DND-41 (cell line): ENCODE data around the gene SGMS1.

ENCODE experiments used
- ATAC-seq: fragments of 200-7000 bp; cut with Tn5 transposase; 3 replicates; pipeline ENCODE4 v1.9.1; 2021; ENCODE audit warnings: low read depth; ENCODE audit not compliant: insufficient read depth
- DNase-seq: peaks from one replicate; pipeline ENCODE4 v3.0.0-alpha.2; 2020
- H2AFZ ChIP-seq: 2 replicates; pipeline ENCODE4 v1.6.0; 2012; ENCODE audit warnings: low read depth, low read length
- H3K27ac ChIP-seq: 2 replicates; pipeline ENCODE4 v1.5.1; 2012; ENCODE audit warnings: low read length, inconsistent platforms
- H3K27me3 ChIP-seq: fragments of 200-600 bp; sonication (generic); 2 replicates; pipeline ENCODE4 v1.6.0; 2012; ENCODE audit warnings: low read length, mild to moderate bottlenecking, inconsistent platforms; ENCODE audit not compliant: insufficient read depth, poor library complexity
- H3K36me3 ChIP-seq: 2 replicates; pipeline ENCODE4 v1.5.1; 2012; ENCODE audit warnings: low read length, inconsistent platforms; ENCODE audit not compliant: insufficient read depth
- H3K4me1 ChIP-seq: 2 replicates; pipeline ENCODE4 v1.5.1; 2012; ENCODE audit warnings: mild to moderate bottlenecking, low read length; ENCODE audit not compliant: insufficient read depth
- H3K4me2 ChIP-seq: 2 replicates; pipeline ENCODE4 v1.6.0; 2012; ENCODE audit warnings: mild to moderate bottlenecking, moderate library complexity, low read length, inconsistent platforms; ENCODE audit not compliant: insufficient read depth
- H3K4me3 ChIP-seq, 2 experiments: fragments of 200-600 bp in 1 of 2; shearing (Covaris generic) in 1 of 2; 2 replicates each; pipeline ENCODE4 v1.5.1; 2012 to 2016; ENCODE audit warnings: inconsistent platforms in 2 of 2, low read length in 2 of 2, mild to moderate bottlenecking in 2 of 2, low read depth in 1 of 2, moderate library complexity in 1 of 2
- H3K79me2 ChIP-seq: 2 replicates; pipeline ENCODE4 v1.6.0; 2012; ENCODE audit warnings: low read length, inconsistent platforms; ENCODE audit not compliant: insufficient read depth
- H3K9ac ChIP-seq: 2 replicates; pipeline ENCODE4 v1.6.0; 2012; ENCODE audit warnings: low read depth, mild to moderate bottlenecking, inconsistent platforms, low read length, moderate library complexity
- H3K9me3 ChIP-seq: 2 replicates; pipeline ENCODE4 v1.5.1; 2012; ENCODE audit warnings: low read length, moderate library complexity, mild to moderate bottlenecking, inconsistent platforms; ENCODE audit not compliant: insufficient read depth, severe bottlenecking
- H4K20me1 ChIP-seq: 2 replicates; pipeline ENCODE4 v1.6.0; 2012; ENCODE audit warnings: low read length; ENCODE audit not compliant: insufficient read depth
- EZH2 ChIP-seq: IDR thresholded peaks from 3 replicates; pipeline ENCODE4 v1.6.1; 2012; ENCODE audit warnings: borderline replicate concordance, low read depth, mild to moderate bottlenecking, moderate library complexity, low read length, inconsistent platforms; ENCODE audit not compliant: severe bottlenecking
- TF ChIP-seq, protein P1 (sequence below): IDR thresholded peaks from 2 replicates; pipeline ENCODE4 v1.5.1; 2012; ENCODE audit warnings: borderline replicate concordance, low read length, moderate library complexity, mild to moderate bottlenecking; ENCODE audit not compliant: poor library complexity, severe bottlenecking; ENCODE audit errors: extremely low read depth

The SGMS1 gene

DNA sequence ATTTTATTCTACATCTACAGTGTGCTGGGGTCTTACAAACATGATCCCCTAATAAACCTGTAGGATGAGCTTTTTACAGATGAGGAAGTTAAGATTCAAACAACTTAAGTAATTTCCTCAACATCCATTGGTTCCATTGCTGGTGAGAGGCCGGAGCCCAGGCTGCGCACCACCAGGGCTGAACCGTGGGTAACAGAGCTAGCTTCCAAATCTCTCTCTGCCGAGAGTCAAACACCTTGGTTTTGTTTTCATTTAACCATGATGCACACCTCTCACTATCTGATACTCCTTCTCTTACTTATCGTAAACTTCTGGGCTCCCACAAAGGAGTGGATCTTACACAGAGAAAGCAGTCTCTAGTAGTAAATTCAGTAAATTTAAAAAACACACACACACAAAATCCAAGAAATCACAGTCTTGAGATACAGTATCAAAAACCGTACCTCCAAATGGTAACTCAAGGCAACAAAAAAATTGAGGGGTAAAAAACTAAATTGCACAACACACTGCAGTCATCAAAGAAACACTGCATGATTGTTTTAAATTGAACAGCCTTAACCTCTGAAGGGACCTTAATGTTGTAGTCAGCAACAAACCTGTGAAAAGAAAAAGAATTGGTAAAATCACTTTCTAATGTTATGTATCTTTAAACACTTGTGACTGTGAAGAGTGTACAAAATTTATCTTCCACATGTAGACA is 20.5 kb downstream of the SGMS1 start:
- DNase-seq = no peak
- Histone ChIP-seq H3K27ac (no peak overlapping the region), H3K4me1 (no peaks in the 10 kb centered on the region), H3K36me3 (no peaks in the 10 kb centered on the region), H3K27me3 (no peaks in the 10 kb centered on the region), H3K9me3 (no peaks in the 10 kb centered on the region), H3K4me2 (no peak overlapping the region), H3K4me3 (no peak overlapping the region), H3K79me2 (no peaks in the 10 kb centered on the region), H3K9ac (no peak overlapping the region), H2AFZ (no peak overlapping the region), H4K20me1 (no peaks in the 10 kb centered on the region)
- no peak for TF ChIP-seq EZH2
- TF ChIP-seq, protein P1, sequence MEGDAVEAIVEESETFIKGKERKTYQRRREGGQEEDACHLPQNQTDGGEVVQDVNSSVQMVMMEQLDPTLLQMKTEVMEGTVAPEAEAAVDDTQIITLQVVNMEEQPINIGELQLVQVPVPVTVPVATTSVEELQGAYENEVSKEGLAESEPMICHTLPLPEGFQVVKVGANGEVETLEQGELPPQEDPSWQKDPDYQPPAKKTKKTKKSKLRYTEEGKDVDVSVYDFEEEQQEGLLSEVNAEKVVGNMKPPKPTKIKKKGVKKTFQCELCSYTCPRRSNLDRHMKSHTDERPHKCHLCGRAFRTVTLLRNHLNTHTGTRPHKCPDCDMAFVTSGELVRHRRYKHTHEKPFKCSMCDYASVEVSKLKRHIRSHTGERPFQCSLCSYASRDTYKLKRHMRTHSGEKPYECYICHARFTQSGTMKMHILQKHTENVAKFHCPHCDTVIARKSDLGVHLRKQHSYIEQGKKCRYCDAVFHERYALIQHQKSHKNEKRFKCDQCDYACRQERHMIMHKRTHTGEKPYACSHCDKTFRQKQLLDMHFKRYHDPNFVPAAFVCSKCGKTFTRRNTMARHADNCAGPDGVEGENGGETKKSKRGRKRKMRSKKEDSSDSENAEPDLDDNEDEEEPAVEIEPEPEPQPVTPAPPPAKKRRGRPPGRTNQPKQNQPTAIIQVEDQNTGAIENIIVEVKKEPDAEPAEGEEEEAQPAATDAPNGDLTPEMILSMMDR = no peak
- no peak for ATAC-seq

DNA sequence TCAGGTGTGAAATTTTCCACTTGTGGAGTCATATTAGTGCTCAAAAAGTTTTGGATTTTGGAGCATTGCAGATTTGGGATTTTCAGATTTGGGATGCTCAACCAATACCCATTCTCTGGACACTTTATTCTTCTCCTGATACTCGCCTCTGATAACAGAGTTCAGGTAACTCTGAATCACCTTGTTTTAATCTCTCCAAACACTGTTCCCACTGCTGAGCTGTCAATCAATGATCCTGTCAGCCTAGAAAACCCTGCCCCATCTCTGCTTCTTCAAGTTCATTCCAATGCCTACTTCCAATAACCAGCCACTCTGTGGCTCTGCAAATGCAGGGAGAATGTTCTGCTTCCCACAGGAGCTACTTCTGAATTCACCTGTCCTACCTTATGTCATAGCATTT is 21.8 kb downstream of the SGMS1 start:
- Histone ChIP-seq H3K79me2 (no peaks in the 10 kb centered on the region), H3K27me3 (no peaks in the 10 kb centered on the region), H3K27ac (no peak overlapping the region), H3K9ac (no peak overlapping the region), H3K9me3 (no peaks in the 10 kb centered on the region), H3K36me3 (no peaks in the 10 kb centered on the region), H2AFZ (no peak overlapping the region), H4K20me1 (no peaks in the 10 kb centered on the region), H3K4me2 (no peak overlapping the region), H3K4me1 (no peaks in the 10 kb centered on the region), H3K4me3 (no peak overlapping the region)
- no peak for DNase-seq
- no peak for ATAC-seq
- TF ChIP-seq, protein P1 = no peak
- TF ChIP-seq EZH2 = no peak

DNA sequence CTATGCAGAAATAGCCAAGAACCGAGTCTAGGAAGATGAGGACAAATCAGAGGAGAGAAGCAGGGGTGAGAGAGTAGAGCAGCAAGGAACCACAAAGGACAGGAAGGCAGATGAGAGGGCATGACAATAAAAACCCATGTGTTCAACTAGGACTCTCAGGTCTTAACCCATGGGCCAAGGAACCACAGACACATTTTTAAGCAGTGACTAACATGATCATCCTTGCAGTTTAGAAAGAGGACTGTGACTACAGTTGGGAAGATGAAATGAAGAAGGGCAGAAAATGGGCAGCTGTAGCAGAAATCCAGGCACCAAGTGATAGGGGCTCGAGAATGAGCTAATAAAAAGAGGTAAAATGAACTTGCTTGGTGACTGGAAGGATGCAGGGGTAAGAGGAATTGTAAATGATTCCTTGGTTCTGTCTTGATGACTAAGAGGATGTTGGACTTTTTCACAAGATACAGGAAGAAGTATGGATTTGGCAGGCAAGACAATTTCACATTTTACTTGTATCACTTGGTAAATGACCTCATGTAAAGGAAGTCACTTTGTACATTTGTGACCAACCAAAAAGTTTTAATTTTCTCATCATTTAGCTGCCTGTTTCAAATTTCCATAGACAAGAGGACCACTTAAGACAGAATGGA is 22.8 kb downstream of the SGMS1 start:
- Histone ChIP-seq H2AFZ (no peak overlapping the region), H3K4me3 (no peak overlapping the region), H3K79me2 (no peaks in the 10 kb centered on the region), H3K36me3 (no peaks in the 10 kb centered on the region), H3K27ac (no peak overlapping the region), H3K9ac (no peak overlapping the region), H3K4me1 (no peaks in the 10 kb centered on the region), H3K9me3 (no peaks in the 10 kb centered on the region), H4K20me1 (no peaks in the 10 kb centered on the region), H3K27me3 (no peaks in the 10 kb centered on the region), H3K4me2 (no peak overlapping the region)
- ATAC-seq (no peak), DNase-seq (no peak)
- no peak for TF ChIP-seq EZH2
- TF ChIP-seq, protein P1 = no peak
